HFFc6 (cell line): ENCODE measurements around the gene MAP3K4. TPM values are rescaled to one million over a fixed set of nuclear protein-coding genes. Genes with fewer than 3 reads are reported as not detected.
A peak's percentile ranks its signal among the peaks of the same experiment; 100 is the strongest.

Source experiments
- DNase-seq: peaks from one replicate; pipeline ENCODE4 v3.0.0-alpha.2; 2018
- H3K27ac Mint-ChIP-seq: 2 replicates; pipeline ENCODE4 v1.8.0; 2020; ENCODE audit warnings: mild to moderate bottlenecking, mixed read lengths
- H3K27me3 Mint-ChIP-seq: 2 replicates; pipeline ENCODE4 v1.8.0; 2021; ENCODE audit warnings: mild to moderate bottlenecking, moderate library complexity, mixed read lengths; ENCODE audit not compliant: insufficient read depth
- H3K36me3 Mint-ChIP-seq: 2 replicates; pipeline ENCODE4 v1.8.0; 2021; ENCODE audit warnings: low read depth, mixed read lengths
- H3K4me1 Mint-ChIP-seq: 2 replicates; pipeline ENCODE4 v1.8.0; 2020; ENCODE audit warnings: low read depth, mixed read lengths
- H3K4me3 Mint-ChIP-seq: 2 replicates; pipeline ENCODE4 v1.8.0; 2020; ENCODE audit warnings: mild to moderate bottlenecking, moderate library complexity, mixed read lengths
- H3K9me3 Mint-ChIP-seq: 2 replicates; pipeline ENCODE4 v1.8.0; 2020; ENCODE audit warnings: mild to moderate bottlenecking, mixed read lengths
- total RNA-seq, 6 experiments: library from RNA; stranded (reverse); fragmentation: NEBNext Ultra II Directional; extraction: Animal tissue kit (Norgen Biotek cat#: 25700); gene quantifications; 2 replicates in 1 of 6; 3 replicates in 5 of 6; pipeline ENCODE4 v1.2.3, GENCODE V29; 2021
- TF ChIP-seq, protein P1 (sequence below): fragments of 200-600 bp; sonication (generic); IDR thresholded peaks from 2 replicates; pipeline ENCODE4 v1.5.0; 2021; ENCODE audit warnings: antibody characterized with exemption, mild to moderate bottlenecking

MAP3K4 gene
- total RNA-seq, 6 experiments from 2014 or later, result 16.8 to 26.2 (median 22.3) TPM

DNA sequence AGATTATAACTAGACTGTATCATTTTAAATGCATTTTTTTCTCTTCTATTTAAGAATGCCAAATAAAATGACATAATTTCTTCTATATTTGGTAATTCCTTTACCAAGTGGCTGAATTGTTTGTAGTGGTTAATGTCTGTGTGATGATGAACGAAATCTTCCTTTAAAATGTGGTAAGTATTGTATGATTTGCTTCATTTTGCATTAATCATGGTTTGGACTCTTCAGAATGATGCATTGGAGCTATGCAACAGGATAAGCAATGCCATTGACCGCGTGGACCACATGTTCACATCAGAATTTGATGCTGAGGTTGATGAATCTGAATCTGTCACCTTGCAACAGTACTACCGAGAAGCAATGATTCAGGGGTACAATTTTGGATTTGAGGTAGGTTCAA is 99.6 kb downstream of the MAP3K4 start:
- Mint-ChIP-seq H3K4me1 (peaks cover 37% of the 10 kb centered on the region), H3K36me3 (peaks cover 31% of the 10 kb centered on the region), H3K27me3 (no peaks in the 10 kb centered on the region), H3K27ac (no peak overlapping the region), H3K9me3 (no peaks in the 10 kb centered on the region), H3K4me3 (no peak overlapping the region)
- TF ChIP-seq, protein P1, sequence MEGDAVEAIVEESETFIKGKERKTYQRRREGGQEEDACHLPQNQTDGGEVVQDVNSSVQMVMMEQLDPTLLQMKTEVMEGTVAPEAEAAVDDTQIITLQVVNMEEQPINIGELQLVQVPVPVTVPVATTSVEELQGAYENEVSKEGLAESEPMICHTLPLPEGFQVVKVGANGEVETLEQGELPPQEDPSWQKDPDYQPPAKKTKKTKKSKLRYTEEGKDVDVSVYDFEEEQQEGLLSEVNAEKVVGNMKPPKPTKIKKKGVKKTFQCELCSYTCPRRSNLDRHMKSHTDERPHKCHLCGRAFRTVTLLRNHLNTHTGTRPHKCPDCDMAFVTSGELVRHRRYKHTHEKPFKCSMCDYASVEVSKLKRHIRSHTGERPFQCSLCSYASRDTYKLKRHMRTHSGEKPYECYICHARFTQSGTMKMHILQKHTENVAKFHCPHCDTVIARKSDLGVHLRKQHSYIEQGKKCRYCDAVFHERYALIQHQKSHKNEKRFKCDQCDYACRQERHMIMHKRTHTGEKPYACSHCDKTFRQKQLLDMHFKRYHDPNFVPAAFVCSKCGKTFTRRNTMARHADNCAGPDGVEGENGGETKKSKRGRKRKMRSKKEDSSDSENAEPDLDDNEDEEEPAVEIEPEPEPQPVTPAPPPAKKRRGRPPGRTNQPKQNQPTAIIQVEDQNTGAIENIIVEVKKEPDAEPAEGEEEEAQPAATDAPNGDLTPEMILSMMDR, result no peak
- no peak for DNase-seq

DNA sequence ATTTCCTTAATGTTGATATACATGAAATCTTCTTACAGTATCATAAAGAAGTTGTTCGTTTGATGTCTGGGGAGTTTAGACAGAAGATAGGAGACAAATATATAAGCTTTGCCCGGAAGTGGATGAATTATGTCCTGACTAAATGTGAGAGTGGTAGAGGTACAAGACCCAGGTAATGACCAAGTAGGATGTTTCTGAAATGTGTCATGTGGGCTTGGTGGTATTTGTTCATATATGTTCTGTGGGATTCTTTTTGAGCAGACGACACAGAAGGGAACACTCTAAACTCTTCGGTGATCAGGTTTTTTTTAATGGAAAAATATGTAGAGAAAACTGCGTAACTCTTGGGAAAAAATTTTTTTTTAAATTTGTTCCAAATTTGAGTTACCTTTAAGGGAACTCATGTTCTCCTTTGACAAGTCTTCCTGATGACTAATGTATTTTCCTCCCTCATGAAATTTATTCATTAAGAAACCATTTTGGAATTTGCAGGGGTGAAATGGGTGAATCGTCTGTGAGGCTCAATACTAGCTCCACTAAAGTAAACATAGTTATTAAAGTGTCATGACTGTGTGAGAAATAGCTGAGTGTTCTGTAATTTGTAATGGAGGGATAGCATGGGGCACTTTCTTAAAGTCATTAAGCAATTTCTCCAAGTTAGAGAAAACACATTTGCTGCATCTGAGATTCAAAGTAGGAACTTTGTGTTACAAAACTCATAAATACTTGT is 100.6 kb downstream of the MAP3K4 start:
- Mint-ChIP-seq H3K36me3 (peaks cover 31% of the 10 kb centered on the region), H3K27ac (peak overlapping the region; percentile 39), H3K27me3 (no peaks in the 10 kb centered on the region), H3K4me1 (peaks cover 38% of the 10 kb centered on the region), H3K9me3 (no peaks in the 10 kb centered on the region), H3K4me3 (no peak overlapping the region; the same call in 1 of the 2 replicates)
- TF ChIP-seq, protein P1, result no peak
- DNase-seq, result peak; percentile 11

- H3K4me3 Mint-ChIP-seq, result no peak overlapping the region
- H3K27me3 Mint-ChIP-seq, result no peaks in the 10 kb centered on the region
- H3K4me1 Mint-ChIP-seq, result peaks cover 38% of the 10 kb centered on the region
- TF ChIP-seq, protein P1, result no peak
- H3K27ac Mint-ChIP-seq, result no peak overlapping the region
- no peak for DNase-seq
- H3K9me3 Mint-ChIP-seq, result no peaks in the 10 kb centered on the region
- H3K36me3 Mint-ChIP-seq, result peaks cover 22% of the 10 kb centered on the region
Observed at GRCh38 chr6:161094955-161095354, 103.4 kb downstream of the MAP3K4 start.

DNA sequence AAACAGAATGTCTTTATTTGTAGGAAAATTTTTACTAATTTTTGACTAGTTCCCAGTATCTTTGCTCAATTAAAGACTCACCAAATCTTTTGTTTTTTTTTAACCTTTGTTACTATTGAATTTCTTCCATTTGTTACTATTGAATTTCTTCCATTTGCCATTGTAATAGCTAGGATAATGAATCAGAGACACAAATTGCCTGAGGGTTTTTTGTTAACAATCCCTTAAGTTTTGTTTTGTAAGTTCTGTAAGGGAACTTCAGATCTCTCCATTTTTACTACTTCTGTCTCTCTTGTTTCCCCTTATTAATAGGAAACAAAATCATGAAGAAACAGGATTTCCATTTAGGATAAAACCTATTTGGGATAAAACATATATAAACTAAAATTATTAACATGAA is 104.3 kb downstream of the MAP3K4 start:
- Mint-ChIP-seq H3K27me3 (no peaks in the 10 kb centered on the region), H3K36me3 (peaks cover 21% of the 10 kb centered on the region), H3K9me3 (no peaks in the 10 kb centered on the region), H3K4me1 (peaks cover 38% of the 10 kb centered on the region), H3K4me3 (no peak overlapping the region), H3K27ac (no peak overlapping the region)
- peak; percentile 16 for DNase-seq
- TF ChIP-seq, protein P1, result no peak

GRCh38 chr6:161100072-161100471 is 108.5 kb downstream of the MAP3K4 start:
- Mint-ChIP-seq H3K4me3 (no peak overlapping the region), H3K27me3 (no peaks in the 10 kb centered on the region), H3K27ac (no peak overlapping the region), H3K9me3 (no peaks in the 10 kb centered on the region), H3K36me3 (peaks cover 28% of the 10 kb centered on the region), H3K4me1 (peaks cover 25% of the 10 kb centered on the region)
- TF ChIP-seq, protein P1, result no peak; the same call in 1 of the 2 replicates
- DNase-seq, result no peak
